ENCODE measurements around the gene POLL.
A peak's percentile ranks its signal among the peaks of the same experiment; 100 is the strongest.

DNA sequence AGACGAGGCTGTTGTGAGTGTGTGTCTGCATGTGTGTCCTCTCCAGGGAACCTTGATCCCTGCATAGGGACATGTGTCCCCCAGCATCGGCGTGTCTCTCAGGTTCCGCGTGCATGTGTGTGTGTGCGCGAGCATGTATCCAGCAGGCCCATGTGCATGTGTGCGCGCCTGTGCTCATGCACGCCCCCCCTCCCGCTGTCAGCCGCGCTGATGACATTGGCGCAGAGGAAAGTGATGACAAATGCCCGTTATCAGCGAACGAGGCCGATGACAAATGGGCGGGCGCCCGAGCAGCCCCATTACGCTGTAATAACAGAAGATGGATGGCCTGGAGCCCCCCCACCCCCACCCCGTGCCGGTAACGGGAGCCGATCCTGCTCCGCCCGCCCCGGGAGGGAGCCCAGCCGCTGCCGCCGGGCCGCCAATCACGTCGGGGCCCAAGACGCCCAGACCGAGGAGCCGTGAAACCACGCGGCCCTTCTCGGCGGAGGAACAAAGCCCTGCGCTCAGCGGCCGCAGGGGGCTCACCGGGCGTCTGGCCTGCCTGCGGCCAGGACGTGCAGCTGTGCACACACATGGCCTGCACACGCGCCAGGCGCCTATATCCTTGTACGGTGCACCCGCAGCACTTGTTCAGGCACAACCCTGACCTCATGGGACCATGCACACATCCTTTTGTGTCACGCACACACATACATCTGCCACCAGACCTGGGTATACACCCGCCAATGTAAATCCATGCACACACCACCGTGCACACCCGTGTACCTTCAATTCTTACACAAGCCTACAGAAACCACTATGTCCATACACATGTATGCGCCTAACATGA, 21.5 kb downstream of the POLL start:
- TF ChIP-seq RAD21 (IDR thresholded peaks at IDR 0.05; ENCODE audit: low read depth) (no peak), TAF1 (IDR thresholded peaks at IDR 0.05; ENCODE audit: low read depth) (no peak), ZBTB7A (IDR thresholded peaks at IDR 0.05; ENCODE audit: low read depth) (peak; percentile 63; the same call in 1 of the 2 replicates), CREB1 (IDR thresholded peaks at IDR 0.05; ENCODE audit: low read depth) (no peak), EP300 (IDR thresholded peaks at IDR 0.05; ENCODE audit: borderline replicate concordance) (no peak), TEAD4 (IDR thresholded peaks at IDR 0.05) (no peak)
- TF ChIP-seq, protein P1, sequence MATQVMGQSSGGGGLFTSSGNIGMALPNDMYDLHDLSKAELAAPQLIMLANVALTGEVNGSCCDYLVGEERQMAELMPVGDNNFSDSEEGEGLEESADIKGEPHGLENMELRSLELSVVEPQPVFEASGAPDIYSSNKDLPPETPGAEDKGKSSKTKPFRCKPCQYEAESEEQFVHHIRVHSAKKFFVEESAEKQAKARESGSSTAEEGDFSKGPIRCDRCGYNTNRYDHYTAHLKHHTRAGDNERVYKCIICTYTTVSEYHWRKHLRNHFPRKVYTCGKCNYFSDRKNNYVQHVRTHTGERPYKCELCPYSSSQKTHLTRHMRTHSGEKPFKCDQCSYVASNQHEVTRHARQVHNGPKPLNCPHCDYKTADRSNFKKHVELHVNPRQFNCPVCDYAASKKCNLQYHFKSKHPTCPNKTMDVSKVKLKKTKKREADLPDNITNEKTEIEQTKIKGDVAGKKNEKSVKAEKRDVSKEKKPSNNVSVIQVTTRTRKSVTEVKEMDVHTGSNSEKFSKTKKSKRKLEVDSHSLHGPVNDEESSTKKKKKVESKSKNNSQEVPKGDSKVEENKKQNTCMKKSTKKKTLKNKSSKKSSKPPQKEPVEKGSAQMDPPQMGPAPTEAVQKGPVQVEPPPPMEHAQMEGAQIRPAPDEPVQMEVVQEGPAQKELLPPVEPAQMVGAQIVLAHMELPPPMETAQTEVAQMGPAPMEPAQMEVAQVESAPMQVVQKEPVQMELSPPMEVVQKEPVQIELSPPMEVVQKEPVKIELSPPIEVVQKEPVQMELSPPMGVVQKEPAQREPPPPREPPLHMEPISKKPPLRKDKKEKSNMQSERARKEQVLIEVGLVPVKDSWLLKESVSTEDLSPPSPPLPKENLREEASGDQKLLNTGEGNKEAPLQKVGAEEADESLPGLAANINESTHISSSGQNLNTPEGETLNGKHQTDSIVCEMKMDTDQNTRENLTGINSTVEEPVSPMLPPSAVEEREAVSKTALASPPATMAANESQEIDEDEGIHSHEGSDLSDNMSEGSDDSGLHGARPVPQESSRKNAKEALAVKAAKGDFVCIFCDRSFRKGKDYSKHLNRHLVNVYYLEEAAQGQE (IDR thresholded peaks at IDR 0.05; ENCODE audit: low read depth), result no peak
- TF ChIP-seq, protein P2, sequence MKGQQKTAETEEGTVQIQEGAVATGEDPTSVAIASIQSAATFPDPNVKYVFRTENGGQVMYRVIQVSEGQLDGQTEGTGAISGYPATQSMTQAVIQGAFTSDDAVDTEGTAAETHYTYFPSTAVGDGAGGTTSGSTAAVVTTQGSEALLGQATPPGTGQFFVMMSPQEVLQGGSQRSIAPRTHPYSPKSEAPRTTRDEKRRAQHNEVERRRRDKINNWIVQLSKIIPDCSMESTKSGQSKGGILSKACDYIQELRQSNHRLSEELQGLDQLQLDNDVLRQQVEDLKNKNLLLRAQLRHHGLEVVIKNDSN (IDR thresholded peaks at IDR 0.05), result no peak
- TF ChIP-seq, protein P3, sequence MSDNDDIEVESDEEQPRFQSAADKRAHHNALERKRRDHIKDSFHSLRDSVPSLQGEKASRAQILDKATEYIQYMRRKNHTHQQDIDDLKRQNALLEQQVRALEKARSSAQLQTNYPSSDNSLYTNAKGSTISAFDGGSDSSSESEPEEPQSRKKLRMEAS (IDR thresholded peaks at IDR 0.05), result peak; percentile 83

Data from Ishikawa (cell line).